Calu3 (cell line): ENCODE results near the gene ZNF22. TPM values are rescaled to one million over a fixed set of nuclear protein-coding genes. Genes with fewer than 3 reads are reported as not detected.

Experiments
- BruUV-seq: library from RNA; stranded (reverse); fragments of 400-500 nt; replicated peaks from 2 replicates; lab custom pipeline; 2021; lab: Mats Ljungman, UMichigan
- CTCF ChIA-PET: fragments of 300-600 bp; sonication (Branson Sonifier 250); formaldehyde crosslinking; loops from one replicate; lab custom pipeline; 2022; ENCODE audit warnings: antibody characterized with exemption; lab: Charles Lee
- DNase-seq: peaks from one replicate; pipeline ENCODE4 v3.0.0; 2022
- H3K27ac Mint-ChIP-seq: one replicate; pipeline ENCODE4 v1.8.0; 2022; ENCODE audit warnings: mixed read lengths; ENCODE audit not compliant: unreplicated experiment
- H3K27me3 Mint-ChIP-seq: one replicate; pipeline ENCODE4 v1.8.0; 2022; ENCODE audit warnings: mixed read lengths; ENCODE audit not compliant: unreplicated experiment
- H3K36me3 Mint-ChIP-seq: one replicate; pipeline ENCODE4 v1.8.0; 2022; ENCODE audit warnings: mild to moderate bottlenecking, moderate library complexity, mixed read lengths; ENCODE audit not compliant: insufficient read depth, unreplicated experiment
- H3K4me1 Mint-ChIP-seq: one replicate; pipeline ENCODE4 v1.8.0; 2022; ENCODE audit warnings: mild to moderate bottlenecking, low read depth, mixed read lengths; ENCODE audit not compliant: unreplicated experiment
- H3K4me3 Mint-ChIP-seq: one replicate; pipeline ENCODE4 v1.8.0; 2022; ENCODE audit warnings: mild to moderate bottlenecking, low read depth, moderate library complexity, mixed read lengths; ENCODE audit not compliant: unreplicated experiment
- H3K9me3 Mint-ChIP-seq: one replicate; pipeline ENCODE4 v1.8.0; 2022; ENCODE audit warnings: low read depth, mixed read lengths; ENCODE audit not compliant: unreplicated experiment
- intact Hi-C: fragments of 100-400 bp; cut with micrococcal nuclease; formaldehyde crosslinking; loops from one replicate; pipeline ENCODE4 v1.10.0; 2022; ENCODE audit not compliant: unreplicated experiment
- total RNA-seq: library from RNA; stranded (reverse); gene quantifications from 2 replicates; pipeline ENCODE4 v1.2.3, GENCODE V29; 2022
- TF ChIP-seq, protein P1 (sequence below): fragments of 200-600 bp; IDR thresholded peaks from one replicate; pipeline ENCODE4 v1.8.0; 2022; ENCODE audit warnings: antibody characterized with exemption; ENCODE audit not compliant: unreplicated experiment

ZNF22 gene
- total RNA-seq, 1 experiment from 2014 or later = 11.9 TPM

DNA sequence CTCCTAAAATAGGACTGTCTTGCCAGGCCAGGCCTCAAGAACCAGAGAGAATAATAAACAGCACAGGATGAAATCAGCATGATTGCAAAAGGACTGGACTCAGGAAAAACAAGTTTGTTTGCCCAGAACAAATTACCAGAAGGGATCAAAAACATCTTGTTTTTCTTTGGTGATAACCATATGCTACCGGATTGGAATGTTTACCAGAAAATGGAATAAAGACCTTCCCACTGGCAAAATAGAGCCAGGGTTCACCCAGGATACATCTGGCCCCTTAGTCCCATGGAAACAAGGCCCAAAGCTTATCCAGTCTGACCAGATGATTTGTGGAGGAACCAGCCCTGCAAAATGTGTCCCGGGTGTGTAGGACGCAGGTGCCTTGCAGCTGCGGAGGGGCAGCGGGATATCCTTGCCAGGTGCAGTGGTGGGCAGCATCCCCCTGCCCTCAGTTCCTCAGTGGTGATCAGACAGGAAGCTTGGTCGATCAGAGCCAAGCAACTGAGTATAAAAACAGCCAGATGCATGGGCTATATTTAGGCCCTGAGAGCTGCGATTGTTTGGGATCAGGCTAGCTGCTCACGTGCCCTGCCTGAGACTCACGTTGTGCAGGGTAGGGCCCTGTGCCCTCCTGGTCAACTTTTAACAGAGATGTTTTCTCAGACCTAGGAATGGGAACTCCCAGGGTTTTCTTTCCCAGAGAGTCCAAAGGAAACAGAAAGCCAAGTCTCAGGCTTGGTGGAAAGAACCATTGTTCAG, 4.6 kb upstream of the ZNF22 start:
- peaks cover 13% of the 10 kb centered on the region for H3K27me3 Mint-ChIP-seq
- intact Hi-C loops = no loop called here
- BruUV-seq = no TSS peak

DNA sequence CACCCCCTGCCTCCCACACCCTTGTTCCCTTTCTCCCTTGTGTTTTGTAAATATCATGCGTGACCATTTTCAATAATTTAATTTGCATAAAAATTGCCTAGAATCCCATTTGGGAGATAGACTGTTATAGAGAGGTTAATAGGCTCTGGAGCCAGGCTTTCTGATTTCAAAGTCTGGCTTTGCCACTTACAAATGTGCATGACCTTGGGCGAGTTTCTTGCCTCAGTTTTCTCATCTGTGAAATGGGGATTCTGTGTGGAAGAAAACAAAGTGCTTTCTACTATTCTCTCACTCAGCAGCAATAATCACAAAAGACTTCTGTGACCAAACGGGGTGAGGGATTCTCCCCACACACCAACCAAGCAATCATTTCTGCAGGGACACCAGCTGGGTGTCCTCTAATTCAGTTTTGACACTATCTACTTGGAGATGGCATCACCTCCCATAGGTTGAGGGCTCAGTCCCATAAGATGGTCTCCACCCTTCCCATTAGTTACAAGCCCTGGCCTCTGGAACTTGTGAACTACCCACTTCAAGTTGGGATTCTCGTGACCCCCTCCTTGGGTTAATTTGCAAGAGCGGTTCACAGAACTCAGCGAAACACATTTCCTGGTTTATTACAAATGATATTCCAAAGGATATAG, 3.5 kb upstream of the ZNF22 start:
- intact Hi-C loops = no loop called here
- BruUV-seq = no TSS peak
- Mint-ChIP-seq H3K27ac (no peak overlapping the region), H3K36me3 (peaks cover 10% of the 10 kb centered on the region), H3K27me3 (peaks cover 13% of the 10 kb centered on the region), H3K4me3 (no peak overlapping the region), H3K4me1 (peaks cover 13% of the 10 kb centered on the region), H3K9me3 (peaks cover 6% of the 10 kb centered on the region)
- CTCF ChIA-PET = no interaction called here
- no peak for DNase-seq
- TF ChIP-seq, protein P1, sequence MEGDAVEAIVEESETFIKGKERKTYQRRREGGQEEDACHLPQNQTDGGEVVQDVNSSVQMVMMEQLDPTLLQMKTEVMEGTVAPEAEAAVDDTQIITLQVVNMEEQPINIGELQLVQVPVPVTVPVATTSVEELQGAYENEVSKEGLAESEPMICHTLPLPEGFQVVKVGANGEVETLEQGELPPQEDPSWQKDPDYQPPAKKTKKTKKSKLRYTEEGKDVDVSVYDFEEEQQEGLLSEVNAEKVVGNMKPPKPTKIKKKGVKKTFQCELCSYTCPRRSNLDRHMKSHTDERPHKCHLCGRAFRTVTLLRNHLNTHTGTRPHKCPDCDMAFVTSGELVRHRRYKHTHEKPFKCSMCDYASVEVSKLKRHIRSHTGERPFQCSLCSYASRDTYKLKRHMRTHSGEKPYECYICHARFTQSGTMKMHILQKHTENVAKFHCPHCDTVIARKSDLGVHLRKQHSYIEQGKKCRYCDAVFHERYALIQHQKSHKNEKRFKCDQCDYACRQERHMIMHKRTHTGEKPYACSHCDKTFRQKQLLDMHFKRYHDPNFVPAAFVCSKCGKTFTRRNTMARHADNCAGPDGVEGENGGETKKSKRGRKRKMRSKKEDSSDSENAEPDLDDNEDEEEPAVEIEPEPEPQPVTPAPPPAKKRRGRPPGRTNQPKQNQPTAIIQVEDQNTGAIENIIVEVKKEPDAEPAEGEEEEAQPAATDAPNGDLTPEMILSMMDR = no peak

More for the DNA sequence above, 4.6 kb upstream of the ZNF22 start:
- peaks cover 6% of the 10 kb centered on the region for H3K9me3 Mint-ChIP-seq
- no peak for DNase-seq
- peaks cover 10% of the 10 kb centered on the region for H3K36me3 Mint-ChIP-seq
- CTCF ChIA-PET = no interaction called here
- H3K27ac Mint-ChIP-seq = no peak overlapping the region
- TF ChIP-seq, protein P1 = no peak
- H3K4me3 Mint-ChIP-seq = no peak overlapping the region
- peaks cover 13% of the 10 kb centered on the region for H3K4me1 Mint-ChIP-seq

DNA sequence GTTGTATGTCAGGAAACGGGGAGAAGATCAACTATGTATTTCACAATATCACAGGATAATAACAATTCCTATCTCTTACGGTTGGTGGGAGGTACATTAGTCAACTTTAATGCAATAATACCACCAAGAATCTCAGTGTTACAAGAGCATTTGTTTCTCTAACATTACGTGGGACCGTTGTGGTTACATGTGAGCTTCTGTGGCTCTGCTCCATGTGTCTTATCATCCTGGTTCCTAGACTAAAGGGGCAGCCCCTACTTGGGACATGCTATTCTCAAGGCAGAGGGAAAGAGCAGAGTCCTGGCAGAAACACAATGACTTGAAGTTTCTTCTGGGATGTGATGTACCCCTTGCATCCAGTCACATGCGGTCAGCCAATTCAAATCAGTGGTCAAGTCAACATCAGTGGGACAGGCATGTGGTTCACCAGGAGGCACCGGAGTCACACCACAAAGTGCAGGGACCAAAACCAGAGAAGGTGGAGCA, 2.5 kb upstream of the ZNF22 start:
- H3K9me3 Mint-ChIP-seq = peaks cover 8% of the 10 kb centered on the region

DNA sequence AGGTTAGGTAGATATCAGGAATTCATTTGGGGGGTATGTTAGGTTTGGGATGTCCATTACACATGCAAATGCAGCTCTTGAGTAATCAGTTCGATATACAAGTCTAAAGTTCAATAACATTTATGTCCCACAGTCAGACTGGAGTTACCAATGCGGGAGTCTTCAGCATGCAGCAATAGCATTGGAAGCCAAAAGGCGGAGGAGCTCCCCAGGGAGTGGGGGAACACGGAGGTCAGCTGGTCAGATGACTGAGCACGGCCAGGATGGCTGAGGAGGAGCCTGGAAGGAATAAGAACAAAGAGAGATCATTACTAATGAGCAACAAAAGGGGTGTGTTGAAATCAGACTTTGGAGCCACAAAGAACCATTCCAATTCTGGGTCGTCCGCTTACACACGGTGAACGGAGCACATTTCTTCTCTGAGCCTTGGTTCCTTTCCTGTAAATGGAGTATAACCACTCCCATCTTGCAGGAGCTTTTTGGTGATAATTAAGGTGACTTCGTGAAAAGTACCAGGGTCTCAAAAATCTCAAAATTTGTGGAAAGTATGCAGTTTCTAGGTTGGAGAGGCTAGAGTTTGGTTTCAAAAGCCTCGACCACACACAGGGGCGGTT, 478 bp upstream of the ZNF22 start:
- CTCF ChIA-PET = no interaction called here
- DNase-seq = no peak
- intact Hi-C loops = loop anchor here (1.0 kb wide), 1 partner anchor 19 kb away; no protein-coding TSS in a partner anchor
- H3K27ac Mint-ChIP-seq = peak overlapping the region; percentile 84
- H3K27me3 Mint-ChIP-seq = peaks cover 13% of the 10 kb centered on the region
- H3K4me1 Mint-ChIP-seq = peaks cover 13% of the 10 kb centered on the region
- H3K4me3 Mint-ChIP-seq = peak overlapping the region; percentile 71
- TF ChIP-seq, protein P1 = no peak
- TSS peak; percentile 72 for BruUV-seq
- peaks cover 26% of the 10 kb centered on the region for H3K36me3 Mint-ChIP-seq
- H3K9me3 Mint-ChIP-seq = peaks cover 8% of the 10 kb centered on the region

More for the DNA sequence above, 2.5 kb upstream of the ZNF22 start:
- Mint-ChIP-seq H3K4me1 (peaks cover 13% of the 10 kb centered on the region), H3K4me3 (no peak overlapping the region), H3K27me3 (peaks cover 13% of the 10 kb centered on the region), H3K36me3 (peaks cover 15% of the 10 kb centered on the region), H3K27ac (no peak overlapping the region)
- CTCF ChIA-PET = no interaction called here
- DNase-seq = no peak
- no TSS peak for BruUV-seq
- TF ChIP-seq, protein P1 = no peak
- intact Hi-C loops = no loop called here
